ENCODE measurements around the gene PIEZO2.

GRCh38 chr18:10913919-10914318, 235.4 kb downstream of the PIEZO2 start:
- TF ChIP-seq CTCF (IDR thresholded peaks at IDR 0.05; ENCODE audit: insufficient read depth, low read depth, low read length) (no peak), EZH2 (IDR thresholded peaks at IDR 0.05; ENCODE audit: insufficient read depth, low read length) (no peak)
